ENCODE results near the gene IFFO2.

GRCh38 chr1:18972991-18973390 is 16.5 kb upstream of the IFFO2 start:
- no peak for TF ChIP-seq ZBTB33 (IDR thresholded peaks at IDR 0.05)
- no peak for TF ChIP-seq JUND (IDR thresholded peaks at IDR 0.05)

Measured in liver (tissue), 2 donors.